ENCODE measurements around the gene MTERF4. TPM values are rescaled to one million over a fixed set of nuclear protein-coding genes. Genes with fewer than 3 reads are reported as not detected.

MTERF4 gene, protein sequence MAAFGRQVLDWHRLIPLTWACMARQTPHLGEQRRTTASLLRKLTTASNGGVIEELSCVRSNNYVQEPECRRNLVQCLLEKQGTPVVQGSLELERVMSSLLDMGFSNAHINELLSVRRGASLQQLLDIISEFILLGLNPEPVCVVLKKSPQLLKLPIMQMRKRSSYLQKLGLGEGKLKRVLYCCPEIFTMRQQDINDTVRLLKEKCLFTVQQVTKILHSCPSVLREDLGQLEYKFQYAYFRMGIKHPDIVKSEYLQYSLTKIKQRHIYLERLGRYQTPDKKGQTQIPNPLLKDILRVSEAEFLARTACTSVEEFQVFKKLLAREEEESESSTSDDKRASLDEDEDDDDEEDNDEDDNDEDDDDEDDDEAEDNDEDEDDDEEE
- total RNA-seq (2014; rRNA removed; shearing (Covaris generic)), result 44.7 and 49.0 TPM in 2 replicates

DNA sequence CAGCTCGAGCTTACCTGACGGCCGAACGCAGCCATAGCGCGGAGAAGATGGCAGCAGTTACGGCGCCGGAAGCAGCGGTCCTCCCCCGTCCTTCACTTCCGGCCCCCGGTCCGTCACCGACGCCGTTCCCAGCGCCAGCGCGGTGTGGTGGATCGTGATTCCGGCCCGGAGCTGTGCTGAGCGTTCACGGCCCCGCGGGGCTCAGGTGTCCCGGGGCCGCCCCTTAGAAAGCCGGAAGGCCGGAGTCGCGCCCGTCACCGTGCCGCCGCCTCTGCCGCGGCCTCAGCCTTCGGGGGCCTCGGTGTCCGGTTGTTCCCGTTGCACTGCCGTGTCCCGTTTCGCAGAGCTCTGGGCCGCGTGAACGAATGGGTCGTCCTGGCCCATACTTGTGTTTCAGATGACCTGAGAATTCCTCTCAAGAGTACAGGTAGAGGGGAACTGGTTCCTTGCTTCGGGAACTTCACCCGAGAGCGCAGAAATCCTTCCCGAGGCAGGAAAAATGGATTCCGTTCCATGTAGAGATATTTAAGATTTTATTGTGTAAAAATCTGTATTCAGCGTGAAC lies at the start of gene MTERF4:
TSS of gene MTERF4 (minus strand) at position 49 of the 565 bp plus-strand sequence. CDS start at position 35, 14 bp downstream.
- H3K9me3 ChIP-seq (replicated peaks), result no peaks in the 10 kb centered on the region
- peak within 1 kb of the TSS; percentile 61 for H3K27ac ChIP-seq
- H3K4me3 ChIP-seq, result peak within 1 kb of the TSS; percentile 89
- peaks cover 9% of the 10 kb centered on the region for H3K36me3 ChIP-seq
- peak; percentile 90 to 93 for DNase-seq
- H3K27me3 ChIP-seq, result no peaks in the 10 kb centered on the region
- H3K4me1 ChIP-seq, result no peaks in the 10 kb centered on the region; the same call in 1 of the 2 replicates

DNA sequence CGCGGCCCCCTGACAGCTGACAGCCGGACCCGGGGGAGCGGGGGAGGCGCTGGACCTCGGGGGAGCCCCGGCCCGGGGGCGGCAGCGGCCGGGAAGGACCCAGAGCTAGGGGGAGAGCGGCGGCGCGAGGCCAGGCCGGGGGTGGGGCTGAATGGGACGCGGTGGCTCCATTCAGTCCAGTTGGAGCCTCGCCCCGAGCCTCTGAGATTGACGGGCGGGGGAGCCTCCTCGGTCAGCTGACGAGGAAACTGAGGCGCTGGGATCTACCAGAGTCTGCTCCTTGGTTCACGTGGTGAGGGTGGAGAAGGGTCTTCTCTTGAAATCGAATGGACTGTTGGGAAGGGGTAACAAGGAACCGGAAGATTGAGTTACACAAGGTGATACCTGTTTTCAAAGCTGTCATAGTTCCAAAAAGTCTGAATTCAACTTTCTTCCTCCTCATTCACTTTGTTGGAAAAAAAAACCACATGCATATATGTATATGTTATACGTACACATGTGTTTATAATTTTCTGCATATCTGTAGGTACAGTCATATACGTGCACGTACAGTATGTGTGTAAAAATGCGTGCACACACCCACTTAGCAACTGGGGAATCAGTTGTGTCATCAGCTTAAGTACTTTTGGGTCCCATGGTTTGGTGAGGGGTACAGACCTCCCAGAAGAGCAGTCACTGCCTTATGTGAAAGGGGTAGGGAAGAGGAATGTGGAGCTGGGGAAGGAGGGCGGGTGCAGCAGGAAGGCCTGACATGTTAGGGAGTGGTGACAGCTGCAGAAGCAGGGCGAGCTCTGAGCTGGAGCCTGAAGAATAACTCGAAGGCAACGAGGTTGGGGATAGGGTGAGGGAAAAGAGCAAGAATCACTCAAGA lies 48.8 kb upstream of the MTERF4 start:
- Histone ChIP-seq H3K27ac (peak overlapping the region; percentile 47), H3K4me3 (peak overlapping the region; percentile 83), H3K4me1 (peaks cover 13% of the 10 kb centered on the region; the same call in 1 of the 2 replicates), H3K27me3 (no peaks in the 10 kb centered on the region), H3K9me3 (replicated peaks) (no peaks in the 10 kb centered on the region), H3K36me3 (no peaks in the 10 kb centered on the region)
- peak; percentile 72 to 74 for DNase-seq

DNA sequence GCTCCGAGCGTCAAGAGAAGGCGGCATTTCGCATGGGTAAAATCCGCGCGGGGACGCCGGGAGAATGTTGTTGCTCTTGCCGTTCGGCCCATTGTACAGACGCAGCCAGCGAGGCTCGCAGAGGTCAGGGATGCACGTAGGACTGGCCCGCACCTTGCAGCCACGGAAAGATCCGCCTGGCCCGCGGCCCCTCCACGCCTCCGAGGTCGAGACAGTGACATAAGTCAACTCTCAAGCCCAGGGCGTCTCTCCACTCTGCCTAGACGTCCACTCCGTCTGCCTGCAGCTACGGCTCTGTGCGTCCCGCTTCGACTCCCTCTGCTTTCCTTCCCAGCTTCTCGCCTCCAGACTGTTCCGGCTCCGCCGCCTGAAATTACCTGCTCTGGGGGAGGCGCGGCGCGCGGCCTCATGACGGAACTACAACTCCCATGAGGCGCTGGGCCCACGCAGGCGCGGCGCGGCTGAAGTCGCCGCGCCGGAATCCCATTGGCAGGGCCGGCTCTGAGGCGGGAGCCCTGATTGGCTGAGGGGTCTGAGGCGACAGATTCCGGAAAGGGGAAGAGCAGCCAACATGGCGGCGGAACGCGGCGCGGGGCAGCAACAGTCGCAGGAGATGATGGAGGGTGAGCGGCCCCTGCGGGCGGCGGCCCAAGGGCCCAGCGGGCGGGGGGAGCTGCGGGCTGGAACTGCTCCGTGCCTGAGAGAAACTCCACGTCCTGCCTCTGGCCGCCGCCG lies 48.0 kb upstream of the MTERF4 start, which contains the start of gene PPP1R7:
TSS of gene PPP1R7 (plus strand) at position 543 of the 735 bp plus-strand sequence. CDS start at position 572, 29 bp downstream.
- Histone ChIP-seq H3K36me3 (no peaks in the 10 kb centered on the region), H3K4me3 (peak within 1 kb of the TSS; percentile 83), H3K27ac (peak within 1 kb of the TSS; percentile 47), H3K4me1 (peaks cover 13% of the 10 kb centered on the region; the same call in 1 of the 2 replicates), H3K9me3 (replicated peaks) (no peaks in the 10 kb centered on the region), H3K27me3 (no peaks in the 10 kb centered on the region)
- DNase-seq, result peak; percentile 96 to 97

DNA sequence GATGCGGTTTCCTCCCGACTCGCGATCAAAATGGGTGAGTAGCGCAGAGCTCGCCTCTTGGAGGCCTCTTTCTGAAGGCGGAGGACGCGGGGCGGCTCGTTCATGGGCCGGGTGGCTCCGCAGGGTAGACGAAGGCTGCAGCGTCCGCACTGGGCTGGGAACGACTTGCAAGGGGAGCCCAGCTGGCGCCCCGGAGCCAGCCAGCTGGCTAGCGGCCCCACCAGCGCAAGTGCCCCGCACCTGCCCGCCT lies 47.5 kb upstream of the MTERF4 start:
- H3K36me3 ChIP-seq, result no peaks in the 10 kb centered on the region

DNA sequence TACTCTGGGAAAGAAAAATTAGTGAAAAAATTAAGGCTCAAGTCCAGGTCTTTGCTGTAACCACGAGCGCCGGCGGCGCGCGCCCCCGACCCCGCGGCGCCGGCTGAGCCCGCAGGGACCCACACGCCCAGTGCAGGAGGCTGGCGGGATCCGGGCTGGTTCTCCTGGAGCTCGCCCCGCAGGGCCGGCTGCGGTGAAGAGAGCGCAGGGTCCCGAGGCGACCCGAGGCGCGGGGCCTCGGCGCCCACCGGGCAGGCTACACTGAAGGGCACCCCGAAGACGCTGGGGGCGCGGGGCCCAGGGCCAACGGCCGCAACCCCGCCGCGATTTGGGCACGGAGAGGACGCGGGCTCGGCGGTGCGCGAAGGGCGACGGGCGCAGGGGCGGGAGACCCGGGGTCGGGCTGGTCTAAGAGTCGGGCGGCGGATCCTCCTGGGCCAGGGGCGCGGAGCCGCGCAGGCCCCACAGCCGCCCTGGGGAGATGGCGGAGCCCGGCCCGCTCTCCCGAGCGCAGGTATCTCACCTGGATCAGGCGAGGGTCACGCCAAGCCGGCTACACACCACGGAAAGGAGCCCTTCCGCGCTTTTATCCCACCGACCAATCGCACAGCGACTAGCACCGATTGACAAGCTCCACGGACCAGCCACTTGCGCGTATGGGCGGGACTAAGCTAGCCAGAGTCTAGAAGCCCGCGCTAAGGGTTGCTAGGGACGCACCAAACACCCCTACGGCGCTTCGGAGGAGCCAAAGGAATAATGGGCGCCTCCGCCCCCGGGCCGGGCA lies 47.0 kb upstream of the MTERF4 start, which contains the start of gene PASK:
TSS of gene PASK (minus strand) at position 582 of the 784 bp plus-strand sequence. CDS start 6,440 bp downstream, outside the sequence.
- peak; percentile 96 to 97 for DNase-seq
- Histone ChIP-seq H3K36me3 (no peaks in the 10 kb centered on the region), H3K9me3 (replicated peaks) (no peaks in the 10 kb centered on the region), H3K4me1 (peaks cover 13% of the 10 kb centered on the region; the same call in 1 of the 2 replicates), H3K27ac (peak within 1 kb of the TSS; percentile 47; the same call in 1 of the 2 replicates), H3K4me3 (peak within 1 kb of the TSS; percentile 83), H3K27me3 (no peaks in the 10 kb centered on the region)

More for the DNA sequence above, 47.5 kb upstream of the MTERF4 start:
- Histone ChIP-seq H3K27ac (no peak overlapping the region), H3K9me3 (replicated peaks) (no peaks in the 10 kb centered on the region), H3K27me3 (no peaks in the 10 kb centered on the region), H3K4me1 (peaks cover 13% of the 10 kb centered on the region; the same call in 1 of the 2 replicates), H3K4me3 (peak overlapping the region; percentile 83)
- no peak for DNase-seq

DNA sequence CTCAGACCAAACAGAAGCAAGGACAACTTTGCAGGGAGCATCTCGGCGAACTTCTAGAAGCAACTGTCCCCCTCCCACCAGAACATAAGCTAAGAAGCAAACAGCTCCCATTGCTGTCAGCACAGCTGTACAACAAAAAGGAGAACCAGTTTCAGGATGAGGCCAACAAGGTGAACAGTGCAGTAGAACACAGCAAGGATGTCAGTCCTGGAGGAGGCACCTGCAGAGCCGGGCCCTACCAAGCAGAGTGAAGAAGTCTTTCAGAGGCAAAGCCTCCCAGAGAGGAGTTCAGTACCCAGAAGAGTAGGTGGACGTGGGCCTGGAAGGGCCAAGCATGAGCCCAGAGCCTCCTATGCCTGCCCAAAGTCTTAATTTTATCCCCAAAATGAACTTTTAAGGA lies 46.2 kb upstream of the MTERF4 start:
- H3K27me3 ChIP-seq, result no peaks in the 10 kb centered on the region
- DNase-seq, result no peak
- no peak overlapping the region for H3K27ac ChIP-seq
- peak overlapping the region; percentile 83 for H3K4me3 ChIP-seq
- H3K4me1 ChIP-seq, result peaks cover 13% of the 10 kb centered on the region; the same call in 1 of the 2 replicates
- no peaks in the 10 kb centered on the region for H3K36me3 ChIP-seq
- H3K9me3 ChIP-seq (replicated peaks), result no peaks in the 10 kb centered on the region

DNA sequence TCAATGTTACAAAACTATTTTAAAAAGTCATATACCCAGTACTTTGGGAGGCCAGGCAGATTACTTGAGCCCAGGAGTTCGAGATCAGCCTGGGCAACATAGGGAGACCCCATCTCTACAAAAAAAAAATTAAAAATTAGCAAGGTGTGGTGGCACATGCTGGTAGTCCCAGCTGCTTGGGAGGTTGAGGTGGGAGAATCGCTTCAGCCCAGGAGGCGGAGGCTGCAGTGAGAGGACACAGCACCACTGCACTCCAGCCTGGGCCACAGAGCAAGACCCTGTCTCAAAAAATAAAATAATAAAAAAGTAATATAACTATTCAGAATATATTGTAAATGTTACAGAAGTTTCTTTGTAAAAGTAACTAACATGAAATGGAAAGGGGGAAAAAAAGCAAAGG lies 45.2 kb upstream of the MTERF4 start:
- H3K9me3 ChIP-seq (replicated peaks), result no peaks in the 10 kb centered on the region
- H3K4me3 ChIP-seq, result no peak overlapping the region
- peaks cover 13% of the 10 kb centered on the region; the same call in 1 of the 2 replicates for H3K4me1 ChIP-seq
- no peaks in the 10 kb centered on the region for H3K27me3 ChIP-seq
- H3K36me3 ChIP-seq, result no peaks in the 10 kb centered on the region
- H3K27ac ChIP-seq, result no peak overlapping the region
- DNase-seq, result no peak

DNA sequence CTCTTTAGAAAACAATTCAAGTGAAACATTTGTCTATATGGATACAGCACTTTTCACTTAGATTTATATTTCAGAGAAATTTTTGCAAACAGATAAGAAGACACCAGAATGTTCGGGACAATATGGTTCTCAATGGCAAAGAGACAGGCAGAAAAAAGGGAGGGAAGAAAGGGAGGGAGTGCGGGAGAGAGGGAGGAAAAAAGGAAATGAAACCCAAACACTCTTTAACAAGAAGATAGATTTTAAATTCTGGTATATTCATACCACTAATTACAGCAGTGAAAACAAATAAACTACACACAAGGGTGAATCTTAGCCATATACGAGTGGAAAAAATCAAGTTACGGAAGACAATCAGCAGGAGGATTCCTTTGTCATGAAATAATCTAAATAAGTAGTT lies 44.2 kb upstream of the MTERF4 start:
- Histone ChIP-seq H3K27me3 (no peaks in the 10 kb centered on the region), H3K4me1 (peaks cover 5% of the 10 kb centered on the region; the same call in 1 of the 2 replicates), H3K9me3 (replicated peaks) (no peaks in the 10 kb centered on the region), H3K36me3 (no peaks in the 10 kb centered on the region), H3K27ac (no peak overlapping the region), H3K4me3 (no peak overlapping the region)
- no peak for DNase-seq

DNA sequence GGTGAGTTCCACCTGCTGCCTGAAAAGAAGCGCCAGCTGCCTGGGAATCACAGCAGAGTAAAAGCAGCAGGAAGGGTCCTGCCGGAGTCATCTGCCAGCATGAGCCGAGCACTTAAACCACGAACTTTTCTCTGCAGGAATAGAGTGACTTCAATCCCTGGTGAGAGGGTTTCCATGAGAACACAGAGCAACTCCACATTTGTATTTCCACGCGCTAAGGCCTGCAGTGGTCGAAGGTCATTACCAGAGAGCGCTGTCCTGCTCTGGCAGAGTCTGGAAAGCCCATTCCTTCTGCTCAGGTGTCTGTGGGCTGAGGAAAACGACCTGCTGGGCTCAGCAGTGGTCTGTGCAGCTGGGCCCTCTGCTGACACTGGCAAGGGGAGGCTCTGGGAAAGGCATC lies 40.5 kb upstream of the MTERF4 start:
- Histone ChIP-seq H3K27me3 (no peaks in the 10 kb centered on the region), H3K27ac (no peak overlapping the region), H3K36me3 (0 out of 2 replicates have a peak, but pooled peaks cover 5% of the 10 kb centered on the region), H3K4me1 (no peaks in the 10 kb centered on the region; the same call in 1 of the 2 replicates), H3K4me3 (no peak overlapping the region), H3K9me3 (replicated peaks) (no peaks in the 10 kb centered on the region)
- DNase-seq, result no peak

DNA sequence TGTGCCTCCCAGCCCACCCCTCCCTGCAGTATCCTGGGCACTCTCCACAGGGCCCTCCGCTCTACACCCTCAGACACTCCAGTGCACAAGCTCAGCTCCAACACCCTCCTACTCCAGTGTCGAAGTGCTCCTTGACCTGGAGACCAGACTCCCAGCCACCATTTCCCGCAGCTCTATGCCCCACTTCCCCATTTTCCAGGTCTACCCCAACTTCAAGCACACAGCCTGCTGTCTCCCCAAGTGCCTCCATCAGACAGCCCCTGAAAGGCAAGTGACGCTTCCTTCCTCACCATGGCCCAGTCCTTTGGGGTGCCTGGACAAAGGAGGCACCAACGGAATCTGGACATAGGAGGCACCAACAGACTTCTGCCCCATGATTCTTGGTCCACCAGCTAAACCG lies 40.0 kb upstream of the MTERF4 start:
- DNase-seq, result no peak
- Histone ChIP-seq H3K27me3 (no peaks in the 10 kb centered on the region), H3K27ac (no peak overlapping the region), H3K4me1 (no peaks in the 10 kb centered on the region; the same call in 1 of the 2 replicates), H3K36me3 (0 out of 2 replicates have a peak, but pooled peaks cover 5% of the 10 kb centered on the region), H3K9me3 (replicated peaks) (no peaks in the 10 kb centered on the region), H3K4me3 (no peak overlapping the region)

DNA sequence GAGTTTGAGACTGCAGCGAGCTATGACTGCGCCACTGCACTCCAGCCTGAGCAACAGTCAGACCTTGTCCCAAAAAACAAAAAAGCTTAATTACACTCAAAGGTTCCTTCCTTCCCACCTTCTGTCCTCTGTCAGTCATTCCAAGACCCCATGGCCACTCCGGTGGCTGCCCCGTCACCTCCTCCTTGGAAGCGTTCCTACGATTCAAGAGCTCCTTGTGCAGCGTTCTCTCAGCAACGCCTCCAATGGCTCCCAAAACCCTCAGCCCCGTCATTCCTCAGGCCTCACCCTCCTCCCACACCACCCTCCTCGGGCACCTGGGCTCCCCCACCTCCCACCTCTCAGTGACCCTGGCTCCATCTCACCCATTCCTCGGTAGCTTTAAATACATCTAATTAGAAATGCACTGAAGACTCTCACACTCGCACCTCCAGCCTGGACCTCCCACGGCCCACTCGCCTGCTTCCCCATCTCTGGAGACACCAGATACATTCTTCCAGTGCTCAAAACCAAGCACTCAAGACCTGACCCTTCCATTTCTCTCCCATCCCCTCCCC lies 39.2 kb upstream of the MTERF4 start:
- no peak overlapping the region for H3K4me3 ChIP-seq
- 0 out of 2 replicates have a peak, but pooled peaks cover 5% of the 10 kb centered on the region for H3K36me3 ChIP-seq
- H3K27me3 ChIP-seq, result no peaks in the 10 kb centered on the region
- DNase-seq, result no peak
- no peaks in the 10 kb centered on the region for H3K9me3 ChIP-seq (replicated peaks)
- H3K27ac ChIP-seq, result no peak overlapping the region
- H3K4me1 ChIP-seq, result no peaks in the 10 kb centered on the region; the same call in 1 of the 2 replicates

DNA sequence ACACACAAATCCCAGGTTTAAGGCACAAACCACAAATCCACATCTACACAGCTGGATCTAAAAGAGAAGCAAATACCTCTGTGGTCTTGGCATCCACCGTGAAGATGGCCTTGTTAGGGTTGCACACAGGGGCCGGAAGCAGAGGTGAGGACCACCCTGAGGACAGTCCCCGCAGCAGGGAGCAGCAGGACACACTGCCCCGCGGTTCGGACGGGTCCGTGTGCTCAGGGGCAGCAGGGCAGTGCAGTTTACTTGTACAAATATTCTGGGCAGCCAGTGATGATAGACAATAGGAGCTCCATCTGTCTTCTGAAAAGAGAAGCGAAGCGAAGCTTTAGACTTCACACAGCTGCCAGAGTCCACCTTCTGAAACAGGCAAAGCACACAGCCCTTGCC lies 38.4 kb upstream of the MTERF4 start:
- Histone ChIP-seq H3K4me3 (no peak overlapping the region), H3K9me3 (replicated peaks) (no peaks in the 10 kb centered on the region), H3K4me1 (no peaks in the 10 kb centered on the region; the same call in 1 of the 2 replicates), H3K27me3 (no peaks in the 10 kb centered on the region), H3K27ac (no peak overlapping the region), H3K36me3 (peaks cover 11% of the 10 kb centered on the region)
- peak; percentile 32 to 34 for DNase-seq

All from SJCRH30 (cell line).